Neutrophil (primary cell): ENCODE measurements around the gene GSDMA.

Experiments
- H3K27ac ChIP-seq: fragments of 200-600 bp; sonication (generic); 2 replicates; pipeline ENCODE4 v1.5.1; 2016; ENCODE audit warnings: mild to moderate bottlenecking, moderate library complexity
- H3K27me3 ChIP-seq: fragments of 200-600 bp; sonication (generic); 2 replicates; pipeline ENCODE4 v1.6.0; 2016; ENCODE audit warnings: mild to moderate bottlenecking
- H3K36me3 ChIP-seq: fragments of 200-600 bp; sonication (generic); 2 replicates; pipeline ENCODE4 v1.5.1; 2017
- H3K4me1 ChIP-seq, 2 experiments: fragments of 200-600 bp in 1 of 2; sonication (generic) in 1 of 2; 1 replicate in 1 of 2; 2 replicates in 1 of 2; pipeline versions ENCODE4 v1.5.1 to v1.6.1; 2013 to 2016; ENCODE audit warnings: low read depth in 1 of 2, low read length in 1 of 2, mild to moderate bottlenecking in 1 of 2, moderate library complexity in 1 of 2; ENCODE audit not compliant: control insufficient read depth in 1 of 2, insufficient read depth in 1 of 2
- H3K4me3 ChIP-seq, 2 experiments: fragments of 200-600 bp in 1 of 2; sonication (generic) in 1 of 2; 1 replicate in 1 of 2; 2 replicates in 1 of 2; pipeline ENCODE4 v1.5.1; 2013 to 2016; ENCODE audit warnings: low read depth in 1 of 2, low read length in 1 of 2, mild to moderate bottlenecking in 1 of 2, moderate library complexity in 1 of 2
- H3K9me3 ChIP-seq: fragments of 200-600 bp; sonication (generic); 2 replicates; pipeline ENCODE4 v1.5.1; 2016
- CTCF ChIP-seq: fragments of 200-600 bp; sonication (generic); IDR thresholded peaks from 2 replicates; pipeline ENCODE4 v1.5.1; 2016; ENCODE audit warnings: antibody characterized with exemption

Gene GSDMA

GRCh38 chr17:39927929-39928857 lies 34.6 kb upstream of the GSDMA start:
- Histone ChIP-seq H3K27ac (no peak overlapping the region), H3K27me3 (no peaks in the 10 kb centered on the region), H3K9me3 (no peaks in the 10 kb centered on the region), H3K4me3 (peak overlapping the region; percentile 60 to 99), H3K4me1 (peaks cover 33 to 37% of the 10 kb centered on the region in 2 experiments), H3K36me3 (peaks cover 12% of the 10 kb centered on the region)
- no peak for TF ChIP-seq CTCF

- no peak for TF ChIP-seq CTCF
- Histone ChIP-seq H3K4me3 (no peak overlapping the region), H3K27ac (no peak overlapping the region), H3K36me3 (peaks cover 3% of the 10 kb centered on the region), H3K9me3 (no peaks in the 10 kb centered on the region), H3K27me3 (no peaks in the 10 kb centered on the region), H3K4me1 (peaks cover 32 to 37% of the 10 kb centered on the region in 2 experiments)
These were observed 33.8 kb upstream of the GSDMA start for GRCh38 chr17:39928858-39929645.

GRCh38 chr17:39929646-39930407 lies 33.0 kb upstream of the GSDMA start:
- no peak overlapping the region for H3K27ac ChIP-seq
- no peaks in the 10 kb centered on the region for H3K36me3 ChIP-seq
- H3K27me3 ChIP-seq, result no peaks in the 10 kb centered on the region
- no peaks in the 10 kb centered on the region for H3K9me3 ChIP-seq
- peaks cover 29 to 37% of the 10 kb centered on the region in 2 experiments for H3K4me1 ChIP-seq
- no peak for TF ChIP-seq CTCF
- H3K4me3 ChIP-seq, result no peak overlapping the region

- no peaks in the 10 kb centered on the region for H3K4me1 ChIP-seq
- no peaks in the 10 kb centered on the region for H3K9me3 ChIP-seq
- H3K4me3 ChIP-seq, result no peak overlapping the region
- no peaks in the 10 kb centered on the region for H3K27me3 ChIP-seq
- TF ChIP-seq CTCF, result no peak
- H3K27ac ChIP-seq, result no peak overlapping the region
- H3K36me3 ChIP-seq, result no peaks in the 10 kb centered on the region
These were observed 28.9 kb upstream of the GSDMA start for GRCh38 chr17:39933912-39934311.

- Histone ChIP-seq H3K27ac (no peak overlapping the region), H3K36me3 (no peaks in the 10 kb centered on the region), H3K4me1 (no peaks in the 10 kb centered on the region)
These were observed 28.5 kb upstream of the GSDMA start for GRCh38 chr17:39934324-39934723.

More at GRCh38 chr17:39934324-39934723, 28.5 kb upstream of the GSDMA start:
- H3K9me3 ChIP-seq, result no peaks in the 10 kb centered on the region
- no peak for TF ChIP-seq CTCF
- no peak overlapping the region for H3K4me3 ChIP-seq
- H3K27me3 ChIP-seq, result peaks cover under 1% of the 10 kb centered on the region
